Measurements from ENCODE around the gene TGFA.

TGFA gene

DNA sequence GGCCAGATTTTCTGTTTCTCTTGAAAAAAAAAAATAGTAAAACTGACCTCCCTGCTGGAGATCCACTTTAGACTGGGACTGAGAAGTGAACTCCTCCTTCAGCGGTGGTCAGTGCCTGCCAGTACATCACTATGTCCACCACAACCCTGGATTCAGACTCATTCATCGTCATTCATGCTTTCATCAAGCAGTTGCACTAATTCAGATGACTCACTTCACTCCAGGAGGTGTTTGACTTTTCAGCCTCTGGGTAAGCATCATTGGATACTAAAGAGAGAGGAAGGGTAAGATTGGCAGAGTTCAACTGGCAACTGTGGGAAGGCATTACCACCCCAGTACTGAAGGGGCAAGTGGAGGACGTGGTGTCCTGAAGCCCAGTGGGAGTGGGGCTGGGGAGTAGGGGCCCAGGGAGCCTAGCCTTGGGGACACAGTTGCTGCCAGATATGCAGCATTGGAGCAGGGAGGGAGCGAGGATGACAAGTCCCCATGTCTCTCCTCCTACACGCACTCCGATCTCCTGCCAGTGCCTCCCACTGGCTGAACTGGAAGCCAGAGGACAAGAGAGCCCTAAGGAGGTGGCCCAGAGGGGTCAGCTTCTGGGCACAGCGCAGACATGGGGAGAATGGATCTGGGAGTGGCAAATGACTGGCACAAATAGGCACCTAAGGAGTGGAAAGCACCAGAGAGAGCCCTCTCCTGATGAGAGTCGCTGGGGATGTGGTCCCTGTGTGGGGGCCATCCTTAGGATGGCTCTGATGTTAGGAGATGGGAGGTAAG lies 111.1 kb downstream of the TGFA start:
- ChIA-PET CTCF (no interaction called here), POLR2A (no interaction called here)
- TF ChIP-seq, protein P1, sequence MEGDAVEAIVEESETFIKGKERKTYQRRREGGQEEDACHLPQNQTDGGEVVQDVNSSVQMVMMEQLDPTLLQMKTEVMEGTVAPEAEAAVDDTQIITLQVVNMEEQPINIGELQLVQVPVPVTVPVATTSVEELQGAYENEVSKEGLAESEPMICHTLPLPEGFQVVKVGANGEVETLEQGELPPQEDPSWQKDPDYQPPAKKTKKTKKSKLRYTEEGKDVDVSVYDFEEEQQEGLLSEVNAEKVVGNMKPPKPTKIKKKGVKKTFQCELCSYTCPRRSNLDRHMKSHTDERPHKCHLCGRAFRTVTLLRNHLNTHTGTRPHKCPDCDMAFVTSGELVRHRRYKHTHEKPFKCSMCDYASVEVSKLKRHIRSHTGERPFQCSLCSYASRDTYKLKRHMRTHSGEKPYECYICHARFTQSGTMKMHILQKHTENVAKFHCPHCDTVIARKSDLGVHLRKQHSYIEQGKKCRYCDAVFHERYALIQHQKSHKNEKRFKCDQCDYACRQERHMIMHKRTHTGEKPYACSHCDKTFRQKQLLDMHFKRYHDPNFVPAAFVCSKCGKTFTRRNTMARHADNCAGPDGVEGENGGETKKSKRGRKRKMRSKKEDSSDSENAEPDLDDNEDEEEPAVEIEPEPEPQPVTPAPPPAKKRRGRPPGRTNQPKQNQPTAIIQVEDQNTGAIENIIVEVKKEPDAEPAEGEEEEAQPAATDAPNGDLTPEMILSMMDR (IDR thresholded peaks at IDR 0.05; ENCODE audit: control extremely low read depth, extremely low read depth, low read depth, missing control alignments) = no peak
- DNase-seq (ENCODE audit: extremely low spot score) = no peak

GRCh38 chr2:70440621-70441020 lies 113.0 kb downstream of the TGFA start:
- CTCF ChIA-PET = no interaction called here
- POLR2A ChIA-PET = no interaction called here
- TF ChIP-seq, protein P1 (IDR thresholded peaks at IDR 0.05; ENCODE audit: control extremely low read depth, extremely low read depth, low read depth, missing control alignments) = no peak
- no peak for DNase-seq (ENCODE audit: extremely low spot score)

- TF ChIP-seq, protein P1 (IDR thresholded peaks at IDR 0.05; ENCODE audit: control extremely low read depth, extremely low read depth, low read depth, missing control alignments) = no peak
- DNase-seq (ENCODE audit: extremely low spot score) = no peak
- CTCF ChIA-PET = no interaction called here
- POLR2A ChIA-PET = no interaction called here
Measured at GRCh38 chr2:70435138-70435537, 118.5 kb downstream of the TGFA start.

GRCh38 chr2:70433315-70433714 lies 120.3 kb downstream of the TGFA start:
- no peak for DNase-seq (ENCODE audit: extremely low spot score)
- TF ChIP-seq, protein P1 (IDR thresholded peaks at IDR 0.05; ENCODE audit: control extremely low read depth, extremely low read depth, low read depth, missing control alignments) = no peak
- ChIA-PET POLR2A (no interaction called here), CTCF (no interaction called here)

GRCh38 chr2:70431716-70432347 lies 121.8 kb downstream of the TGFA start:
- CTCF ChIA-PET = no interaction called here
- POLR2A ChIA-PET = no interaction called here
- no peak for DNase-seq (ENCODE audit: extremely low spot score)
- TF ChIP-seq, protein P1 (IDR thresholded peaks at IDR 0.05; ENCODE audit: control extremely low read depth, extremely low read depth, low read depth, missing control alignments) = no peak

- DNase-seq (ENCODE audit: extremely low spot score) = no peak
- POLR2A ChIA-PET = no interaction called here
- CTCF ChIA-PET = no interaction called here
- TF ChIP-seq, protein P1 (IDR thresholded peaks at IDR 0.05; ENCODE audit: control extremely low read depth, extremely low read depth, low read depth, missing control alignments) = no peak
Measured at GRCh38 chr2:70426341-70426740, 127.3 kb downstream of the TGFA start.
